K562 (cell line): ENCODE measurements around the gene SLFN14. TPM values are rescaled to one million over a fixed set of nuclear protein-coding genes. Genes with fewer than 3 reads are reported as not detected.
A peak's percentile ranks its signal among the peaks of the same experiment; 100 is the strongest.

Experiments
- CREB1 ChIP-seq, 2 experiments: sonication (generic) in 1 of 2; formaldehyde crosslinking in 1 of 2; IDR thresholded peaks; 2 replicates each; pipeline versions ENCODE4 v1.6.1 to v1.8.0; 2012 to 2022; ENCODE audit warnings: inconsistent platforms in 1 of 2, mild to moderate bottlenecking in 1 of 2, missing genetic modification reagents in 1 of 2, moderate library complexity in 1 of 2
- ELF4 ChIP-seq: fragments of 450-650 bp; formaldehyde crosslinking; IDR thresholded peaks from 2 replicates; pipeline ENCODE4 v1.4.0; 2022; ENCODE audit warnings: missing genetic modification characterization
- EP300 ChIP-seq: IDR thresholded peaks from 2 replicates; pipeline ENCODE4 v1.6.1; 2012; ENCODE audit warnings: low read length, improper control_type of control experiment
- HNRNPK ChIP-seq: fragments of 200-400 bp; formaldehyde crosslinking; IDR thresholded peaks from one replicate; pipeline ENCODE4 v1.6.1; 2018; ENCODE audit warnings: mild to moderate bottlenecking, low read depth, low read length; ENCODE audit not compliant: poor library complexity, severe bottlenecking
- MAZ ChIP-seq, 2 experiments: fragments of 450-650 bp in 1 of 2; sonication (generic) in 1 of 2; formaldehyde crosslinking; IDR thresholded peaks in 1 of 2; conservative IDR thresholded peaks in 1 of 2; 2 replicates each; pipeline versions ENCODE4 v1.4.0 to v1.5.0; 2020; ENCODE audit warnings: mild to moderate bottlenecking in 1 of 2, missing genetic modification reagents in 1 of 2
- MTA2 ChIP-seq: fragments of 450-650 bp; IDR thresholded peaks from 2 replicates; pipeline ENCODE4 v1.6.1; 2016; ENCODE audit warnings: low read depth
- NBN ChIP-seq: fragments of 450-650 bp; IDR thresholded peaks from 2 replicates; pipeline ENCODE4 v1.6.1; 2016; ENCODE audit warnings: low read depth, mild to moderate bottlenecking
- NR2C2 ChIP-seq, 2 experiments: fragments of 200-800 bp in 1 of 2; sonication (Bioruptor generic) in 1 of 2; sonication (generic) in 1 of 2; formaldehyde crosslinking in 1 of 2; IDR thresholded peaks; 2 replicates each; pipeline versions ENCODE4 v1.6.1 to v1.8.0; 2016 to 2022; ENCODE audit warnings: mild to moderate bottlenecking in 1 of 2, missing compliant biosample characterization in 1 of 2, missing genetic modification characterization in 1 of 2, missing genetic modification reagents in 1 of 2
- POLR2A ChIP-seq: fragments of 450-650 bp; conservative IDR thresholded peaks from 2 replicates; pipeline ENCODE4 v1.6.1; 2016
- RCOR1 ChIP-seq, 2 experiments: IDR thresholded peaks; 2 replicates each; pipeline ENCODE4 v1.6.1; 2012; ENCODE audit warnings: low read depth in 2 of 2, low read length in 2 of 2, borderline replicate concordance in 1 of 2, improper control_type of control experiment in 1 of 2
- RNF2 ChIP-seq: sonication (generic); IDR thresholded peaks from 2 replicates; pipeline ENCODE4 v1.6.1; 2016
- SMARCE1 ChIP-seq: fragments of 450-650 bp; IDR thresholded peaks from 2 replicates; pipeline ENCODE4 v1.7.1; 2016; ENCODE audit warnings: mild to moderate bottlenecking
- XRCC5 ChIP-seq: fragments of 200-400 bp; formaldehyde crosslinking; IDR thresholded peaks from 2 replicates; pipeline ENCODE4 v1.6.1; 2017; ENCODE audit warnings: low read depth, mild to moderate bottlenecking, low read length
- ZNF764 ChIP-seq: fragments of 250-450 bp; sonication (Bioruptor Pico); IDR thresholded peaks from 2 replicates; pipeline ENCODE4 v1.4.0; 2020; ENCODE audit warnings: low read depth, mild to moderate bottlenecking, moderate library complexity
- polyA plus RNA-seq, 8 experiments: library from polyadenylated mRNA; depleted of rRNA in 4 of 8; stranded (reverse) in 5 of 8; unstranded in 3 of 8; fragments of >200 nt; fragmentation: Nextera tagmentation in 2 of 8; fragmentation: Illumina TruSeq in 1 of 8; extraction: Ambion mirVana in 2 of 8; extraction: Trizol in 1 of 8; gene quantifications; 2 replicates each; pipeline versions ENCODE4 v1.2.1 to v1.2.3, GENCODE V29; 2011 to 2014; ENCODE audit warnings: inconsistent platforms in 1 of 8, missing spikeins in 1 of 8
- total RNA-seq, 7 experiments: library from RNA; depleted of rRNA in 6 of 7; stranded (reverse); fragments of >200 nt in 6 of 7; fragmentation: Illumina TruSeq in 2 of 7; extraction: Trizol in 2 of 7; gene quantifications; 2 replicates each; pipeline versions ENCODE4 v1.2.1 to v1.2.3, GENCODE V29; 2011 to 2021; ENCODE audit warnings: low replicate concordance in 1 of 7
- TF ChIP-seq, protein P1 (sequence below): sonication (generic); formaldehyde crosslinking; IDR thresholded peaks from 2 replicates; pipeline ENCODE4 v1.8.1; 2023; ENCODE audit warnings: mild to moderate bottlenecking, missing genetic modification reagents
- TF ChIP-seq, protein P2 (sequence below): fragments of 250-450 bp; sonication (Bioruptor Pico); IDR thresholded peaks from 2 replicates; pipeline ENCODE4 v1.5.1; 2021; ENCODE audit warnings: mild to moderate bottlenecking
- TF ChIP-seq, protein P3 (sequence below): sonication (generic); formaldehyde crosslinking; IDR thresholded peaks from 2 replicates; pipeline ENCODE4 v1.4.0; 2020; ENCODE audit warnings: mild to moderate bottlenecking, missing genetic modification reagents
- TF ChIP-seq, protein P4 (sequence below): sonication (generic); formaldehyde crosslinking; IDR thresholded peaks from 2 replicates; pipeline ENCODE4 v1.8.1; 2022; ENCODE audit warnings: missing genetic modification reagents
- TF ChIP-seq, protein P5 (sequence below): conservative IDR thresholded peaks from 2 replicates; pipeline ENCODE4 v1.6.1; 2011; ENCODE audit warnings: low read depth, mild to moderate bottlenecking, low read length; ENCODE audit not compliant: control insufficient read depth

The SLFN14 gene
- total and polyA plus RNA-seq, 9 of the 15 experiments (the other 6 are each of a cell fraction or from before 2014, with no cell fraction given) = 1.3 to 4.3 (median 3.1) TPM

DNA sequence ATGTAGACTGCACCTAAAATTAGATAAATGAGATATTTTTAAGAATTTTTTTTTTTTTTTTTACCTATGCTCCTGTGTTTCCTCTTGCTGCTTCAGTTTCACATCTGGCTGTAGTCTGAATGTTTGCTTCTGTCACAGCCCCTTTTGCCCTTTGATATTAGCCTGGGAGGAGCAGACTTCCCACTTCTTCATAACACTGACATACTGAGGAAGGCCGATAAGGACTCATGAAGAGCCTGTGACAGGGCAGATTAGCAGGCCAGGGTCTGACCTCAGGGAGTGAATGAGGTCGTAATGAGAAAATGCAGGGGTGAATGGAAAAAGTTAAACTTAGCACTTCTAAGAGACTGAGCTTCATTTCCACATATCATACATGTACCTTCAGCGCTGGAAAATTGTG lies at the start of gene SLFN14 (continued):
- TF ChIP-seq, protein P1, sequence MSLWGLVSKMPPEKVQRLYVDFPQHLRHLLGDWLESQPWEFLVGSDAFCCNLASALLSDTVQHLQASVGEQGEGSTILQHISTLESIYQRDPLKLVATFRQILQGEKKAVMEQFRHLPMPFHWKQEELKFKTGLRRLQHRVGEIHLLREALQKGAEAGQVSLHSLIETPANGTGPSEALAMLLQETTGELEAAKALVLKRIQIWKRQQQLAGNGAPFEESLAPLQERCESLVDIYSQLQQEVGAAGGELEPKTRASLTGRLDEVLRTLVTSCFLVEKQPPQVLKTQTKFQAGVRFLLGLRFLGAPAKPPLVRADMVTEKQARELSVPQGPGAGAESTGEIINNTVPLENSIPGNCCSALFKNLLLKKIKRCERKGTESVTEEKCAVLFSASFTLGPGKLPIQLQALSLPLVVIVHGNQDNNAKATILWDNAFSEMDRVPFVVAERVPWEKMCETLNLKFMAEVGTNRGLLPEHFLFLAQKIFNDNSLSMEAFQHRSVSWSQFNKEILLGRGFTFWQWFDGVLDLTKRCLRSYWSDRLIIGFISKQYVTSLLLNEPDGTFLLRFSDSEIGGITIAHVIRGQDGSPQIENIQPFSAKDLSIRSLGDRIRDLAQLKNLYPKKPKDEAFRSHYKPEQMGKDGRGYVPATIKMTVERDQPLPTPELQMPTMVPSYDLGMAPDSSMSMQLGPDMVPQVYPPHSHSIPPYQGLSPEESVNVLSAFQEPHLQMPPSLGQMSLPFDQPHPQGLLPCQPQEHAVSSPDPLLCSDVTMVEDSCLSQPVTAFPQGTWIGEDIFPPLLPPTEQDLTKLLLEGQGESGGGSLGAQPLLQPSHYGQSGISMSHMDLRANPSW (CRISPR knock-in tag) = no peak
- TF ChIP-seq POLR2A (peak; percentile 67), SMARCE1 (peak; percentile 99), XRCC5 (no peak), RCOR1 (IDR thresholded peaks at IDR 0.05; ENCODE audit: borderline replicate concordance in 1 of 2, low read depth in 2 of 2, low read length in 2 of 2) (peak; percentile 52 to 96; a peak in 3 of 4 replicates), ELF4 (CRISPR knock-in tag) (peak; percentile 86), CREB1 (IDR thresholded peaks at IDR 0.05) (peak; percentile 82), CREB1 (CRISPR knock-in tag; IDR thresholded peaks at IDR 0.05) (no peak), HNRNPK (no peak), MAZ (CRISPR knock-in tag; conservative IDR thresholded peaks at IDR 0.05 in 1 of 2, IDR thresholded peaks at IDR 0.05 in 1 of 2) (0 out of 4 replicates have a peak, but pooled peaks of 1 of the 2 experiments have one; percentile 35), MTA2 (peak; percentile 99), ZNF764 (no peak), NBN (peak; percentile 98), EP300 (peak; percentile 99), RNF2 (peak; percentile 96), NR2C2 (CRISPR knock-in tag; IDR thresholded peaks at IDR 0.05) (no peak), NR2C2 (tag; IDR thresholded peaks at IDR 0.05) (peak; percentile 90)
- TF ChIP-seq, protein P2, sequence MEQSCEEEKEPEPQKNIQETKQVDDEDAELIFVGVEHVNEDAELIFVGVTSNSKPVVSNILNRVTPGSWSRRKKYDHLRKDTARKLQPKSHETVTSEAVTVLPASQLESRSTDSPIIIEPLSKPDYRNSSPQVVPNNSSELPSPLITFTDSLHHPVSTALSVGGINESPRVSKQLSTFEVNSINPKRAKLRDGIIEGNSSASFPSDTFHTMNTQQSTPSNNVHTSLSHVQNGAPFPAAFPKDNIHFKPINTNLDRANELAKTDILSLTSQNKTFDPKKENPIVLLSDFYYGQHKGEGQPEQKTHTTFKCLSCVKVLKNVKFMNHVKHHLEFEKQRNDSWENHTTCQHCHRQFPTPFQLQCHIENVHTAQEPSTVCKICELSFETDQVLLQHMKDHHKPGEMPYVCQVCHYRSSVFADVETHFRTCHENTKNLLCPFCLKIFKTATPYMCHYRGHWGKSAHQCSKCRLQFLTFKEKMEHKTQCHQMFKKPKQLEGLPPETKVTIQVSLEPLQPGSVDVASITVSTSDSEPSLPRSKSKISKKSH = no peak
- TF ChIP-seq, protein P3, sequence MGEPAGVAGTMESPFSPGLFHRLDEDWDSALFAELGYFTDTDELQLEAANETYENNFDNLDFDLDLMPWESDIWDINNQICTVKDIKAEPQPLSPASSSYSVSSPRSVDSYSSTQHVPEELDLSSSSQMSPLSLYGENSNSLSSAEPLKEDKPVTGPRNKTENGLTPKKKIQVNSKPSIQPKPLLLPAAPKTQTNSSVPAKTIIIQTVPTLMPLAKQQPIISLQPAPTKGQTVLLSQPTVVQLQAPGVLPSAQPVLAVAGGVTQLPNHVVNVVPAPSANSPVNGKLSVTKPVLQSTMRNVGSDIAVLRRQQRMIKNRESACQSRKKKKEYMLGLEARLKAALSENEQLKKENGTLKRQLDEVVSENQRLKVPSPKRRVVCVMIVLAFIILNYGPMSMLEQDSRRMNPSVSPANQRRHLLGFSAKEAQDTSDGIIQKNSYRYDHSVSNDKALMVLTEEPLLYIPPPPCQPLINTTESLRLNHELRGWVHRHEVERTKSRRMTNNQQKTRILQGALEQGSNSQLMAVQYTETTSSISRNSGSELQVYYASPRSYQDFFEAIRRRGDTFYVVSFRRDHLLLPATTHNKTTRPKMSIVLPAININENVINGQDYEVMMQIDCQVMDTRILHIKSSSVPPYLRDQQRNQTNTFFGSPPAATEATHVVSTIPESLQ (CRISPR knock-in tag) = no peak
- TF ChIP-seq, protein P4, sequence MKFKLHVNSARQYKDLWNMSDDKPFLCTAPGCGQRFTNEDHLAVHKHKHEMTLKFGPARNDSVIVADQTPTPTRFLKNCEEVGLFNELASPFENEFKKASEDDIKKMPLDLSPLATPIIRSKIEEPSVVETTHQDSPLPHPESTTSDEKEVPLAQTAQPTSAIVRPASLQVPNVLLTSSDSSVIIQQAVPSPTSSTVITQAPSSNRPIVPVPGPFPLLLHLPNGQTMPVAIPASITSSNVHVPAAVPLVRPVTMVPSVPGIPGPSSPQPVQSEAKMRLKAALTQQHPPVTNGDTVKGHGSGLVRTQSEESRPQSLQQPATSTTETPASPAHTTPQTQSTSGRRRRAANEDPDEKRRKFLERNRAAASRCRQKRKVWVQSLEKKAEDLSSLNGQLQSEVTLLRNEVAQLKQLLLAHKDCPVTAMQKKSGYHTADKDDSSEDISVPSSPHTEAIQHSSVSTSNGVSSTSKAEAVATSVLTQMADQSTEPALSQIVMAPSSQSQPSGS (CRISPR knock-in tag) = no peak
- TF ChIP-seq, protein P5, sequence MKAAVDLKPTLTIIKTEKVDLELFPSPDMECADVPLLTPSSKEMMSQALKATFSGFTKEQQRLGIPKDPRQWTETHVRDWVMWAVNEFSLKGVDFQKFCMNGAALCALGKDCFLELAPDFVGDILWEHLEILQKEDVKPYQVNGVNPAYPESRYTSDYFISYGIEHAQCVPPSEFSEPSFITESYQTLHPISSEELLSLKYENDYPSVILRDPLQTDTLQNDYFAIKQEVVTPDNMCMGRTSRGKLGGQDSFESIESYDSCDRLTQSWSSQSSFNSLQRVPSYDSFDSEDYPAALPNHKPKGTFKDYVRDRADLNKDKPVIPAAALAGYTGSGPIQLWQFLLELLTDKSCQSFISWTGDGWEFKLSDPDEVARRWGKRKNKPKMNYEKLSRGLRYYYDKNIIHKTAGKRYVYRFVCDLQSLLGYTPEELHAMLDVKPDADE = peak; percentile 88
- TF ChIP-seq, all 486 proteins: peak for 156
